Tibial nerve (tissue), 3 donors: ENCODE measurements around the gene WFDC8.
"Not testable (repeated sequence)": the region's sequence is repeated elsewhere in the genome, so short reads cannot be mapped to it uniquely, and the experiment has no call there.

Experiments
- CTCF ChIP-seq, 5 experiments: fragments of 200-600 bp in 3 of 5; fragments of 450-650 bp in 2 of 5; sonication (generic) in 3 of 5; IDR thresholded peaks; one replicate each; pipeline ENCODE4 v1.5.1; 2016 to 2019; ENCODE audit warnings: antibody characterized with exemption in 5 of 5, mild to moderate bottlenecking in 3 of 5, moderate library complexity in 2 of 5
- POLR2A ChIP-seq, 2 donors: fragments of 450-650 bp; IDR thresholded peaks; one replicate each; pipeline ENCODE4 v1.6.1; 2017; ENCODE audit warnings: antibody characterized with exemption in 2 of 2, mild to moderate bottlenecking in 2 of 2, moderate library complexity in 2 of 2

GRCh38 chr20:45585986-45586385 lies 6.9 kb upstream of the WFDC8 start:
- TF ChIP-seq CTCF, POLR2A (IDR thresholded peaks at IDR 0.05): not testable (repeated sequence)
